Smooth muscle cell of the brain vasculature (primary cell): ENCODE results near the gene HSFX3.
"Not testable (repeated sequence)": the region's sequence is repeated elsewhere in the genome, so short reads cannot be mapped to it uniquely, and the experiment has no call there.

Experiments used
- DNase-seq: peaks from one replicate; pipeline ENCODE4 v3.0.0-alpha.2; 2012; ENCODE audit warnings: low read depth, low spot score

HSFX3 gene

GRCh38 chrX:149517308-149517707, 32.4 kb downstream of the HSFX3 start:
- DNase-seq = no peak

DNA sequence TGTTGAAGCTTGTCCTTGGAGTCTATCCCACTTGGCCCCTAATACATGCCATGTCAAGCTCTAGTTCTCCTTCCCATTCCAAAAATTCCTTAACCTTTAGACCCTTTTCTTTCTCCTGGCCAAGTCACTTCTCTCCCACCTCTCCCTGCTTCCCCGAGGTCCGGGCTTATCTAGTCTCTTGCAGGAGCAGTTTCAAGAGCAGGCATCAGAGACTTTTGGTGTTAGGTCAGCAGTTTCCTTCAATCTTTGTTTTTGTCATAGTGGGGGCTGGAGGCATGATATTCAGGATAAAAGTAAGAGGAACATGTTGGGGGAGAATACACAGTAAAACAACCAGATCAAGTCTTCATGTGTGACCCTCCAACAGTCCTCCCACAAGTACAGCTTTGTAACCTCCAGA, 33.1 kb downstream of the HSFX3 start:
- no peak for DNase-seq

GRCh38 chrX:149515954-149516602, 33.6 kb downstream of the HSFX3 start:
- DNase-seq = no peak

- DNase-seq = no peak
Measured at GRCh38 chrX:149513825-149514428, 35.8 kb downstream of the HSFX3 start.

DNA sequence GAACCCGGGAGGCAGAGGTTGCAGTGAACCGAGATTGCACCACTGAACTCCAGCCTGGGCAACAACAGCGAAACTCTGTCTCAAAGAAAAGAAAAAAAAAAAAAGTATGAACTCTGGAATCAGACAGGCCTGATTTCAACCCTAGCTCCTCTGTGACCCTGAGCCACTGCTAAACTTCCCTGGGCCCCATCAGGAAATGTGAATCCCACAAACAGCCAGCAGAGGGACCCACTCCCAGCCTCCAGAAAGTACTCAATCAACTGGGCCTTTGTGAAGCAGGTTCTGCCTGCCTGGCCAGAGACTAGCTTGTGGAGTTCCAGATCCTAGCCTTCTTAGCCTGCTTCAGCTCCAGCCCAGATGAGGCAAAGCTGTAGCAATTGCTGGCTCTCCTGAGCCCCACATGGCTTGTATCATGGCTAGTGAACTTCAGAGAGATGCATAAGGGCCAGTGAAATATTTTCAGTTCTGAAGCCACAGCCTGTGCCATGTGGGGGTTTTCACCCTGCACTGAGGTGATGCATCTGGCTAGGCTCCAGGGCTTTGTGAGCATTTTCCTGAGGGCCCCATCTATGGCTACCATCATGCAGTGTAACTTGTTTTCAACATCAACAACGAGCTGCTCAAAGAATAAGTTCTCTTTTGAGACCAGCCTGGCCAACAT, 37.4 kb downstream of the HSFX3 start:
- DNase-seq = no peak

- no peak for DNase-seq
Measured at GRCh38 chrX:149511081-149511480, 38.6 kb downstream of the HSFX3 start.

DNA sequence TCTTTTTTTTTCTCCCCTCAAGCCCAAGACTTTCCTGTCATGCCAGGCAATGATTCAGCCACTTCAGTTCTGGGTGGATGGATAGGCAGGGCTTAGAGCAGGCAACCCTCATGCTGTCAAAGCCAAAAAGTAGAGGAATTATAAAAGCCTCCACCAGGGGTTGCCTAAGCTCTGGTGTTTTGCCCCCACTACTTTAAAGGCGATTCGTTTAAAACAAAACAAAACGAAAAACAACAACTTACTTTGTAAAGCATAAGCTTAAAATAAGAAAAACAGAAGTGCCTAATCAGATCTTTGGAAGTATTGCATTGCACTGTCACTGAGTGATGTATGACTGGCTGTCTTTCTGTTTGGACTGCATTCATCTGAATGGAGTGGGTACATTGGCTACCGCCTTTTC, 39.3 kb downstream of the HSFX3 start:
- no peak for DNase-seq

DNA sequence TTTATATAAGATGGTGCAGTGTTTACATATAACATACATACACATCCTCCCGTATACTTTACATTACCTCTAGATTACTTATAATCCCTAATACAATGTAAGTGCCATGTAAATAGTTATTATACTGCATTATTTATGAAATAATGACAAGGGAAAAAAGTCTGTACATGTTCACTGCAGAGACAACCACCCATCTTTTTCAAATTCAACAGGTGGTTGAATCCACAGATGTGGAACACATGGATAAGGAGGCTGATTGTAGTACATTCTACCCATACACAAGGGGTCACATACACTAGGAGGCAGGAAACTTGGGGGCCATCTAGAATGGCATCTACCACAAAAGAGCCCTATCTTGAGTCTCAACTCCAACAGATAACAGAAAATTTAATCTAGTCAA, 41.3 kb downstream of the HSFX3 start:
- DNase-seq = no peak

- no peak for DNase-seq
Measured at GRCh38 chrX:149506349-149506748, 43.4 kb downstream of the HSFX3 start.

- DNase-seq = no peak
Measured at GRCh38 chrX:149505671-149506070, 44.1 kb downstream of the HSFX3 start.

- DNase-seq = peak; percentile 41
Measured at GRCh38 chrX:149504915-149505651, 44.6 kb downstream of the HSFX3 start, which contains the start of gene IDS. Gene IDS (minus strand): TSS chrX:149505306. CDS start chrX:149505137, 169 bp downstream.

DNA sequence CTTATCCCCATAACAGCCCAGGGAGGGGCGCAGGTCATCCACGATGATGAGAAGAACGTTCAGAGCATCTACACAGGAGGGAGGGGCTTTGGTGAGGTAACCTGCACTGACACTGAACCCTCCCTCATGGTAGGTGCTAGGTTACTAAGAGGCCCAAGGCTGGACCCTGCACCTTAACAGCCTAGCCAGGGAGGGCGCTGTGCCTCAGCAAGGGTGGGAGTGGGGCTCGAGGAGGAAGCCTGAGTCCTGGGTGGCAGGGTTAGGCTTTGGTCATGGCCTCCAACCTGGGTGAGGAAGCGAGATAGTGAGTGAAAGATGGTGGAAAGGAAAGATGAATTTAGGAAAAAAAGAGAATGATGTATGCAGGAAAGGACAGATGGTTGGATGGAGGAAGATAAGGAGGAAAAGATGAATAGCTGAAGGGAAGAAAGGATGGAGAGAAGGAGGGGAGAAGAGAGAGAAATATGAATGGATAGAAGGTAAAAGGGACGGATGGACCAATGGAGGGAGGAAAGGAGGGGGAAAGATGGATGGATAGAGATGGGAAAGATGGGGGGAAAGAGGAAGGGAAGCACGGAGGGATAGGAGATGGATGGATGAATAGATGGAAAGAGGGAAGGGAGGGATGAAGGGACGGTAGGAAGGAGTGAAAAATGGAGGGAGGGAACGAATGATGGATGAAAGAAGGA, 45.4 kb downstream of the HSFX3 start:
- DNase-seq = no peak

DNA sequence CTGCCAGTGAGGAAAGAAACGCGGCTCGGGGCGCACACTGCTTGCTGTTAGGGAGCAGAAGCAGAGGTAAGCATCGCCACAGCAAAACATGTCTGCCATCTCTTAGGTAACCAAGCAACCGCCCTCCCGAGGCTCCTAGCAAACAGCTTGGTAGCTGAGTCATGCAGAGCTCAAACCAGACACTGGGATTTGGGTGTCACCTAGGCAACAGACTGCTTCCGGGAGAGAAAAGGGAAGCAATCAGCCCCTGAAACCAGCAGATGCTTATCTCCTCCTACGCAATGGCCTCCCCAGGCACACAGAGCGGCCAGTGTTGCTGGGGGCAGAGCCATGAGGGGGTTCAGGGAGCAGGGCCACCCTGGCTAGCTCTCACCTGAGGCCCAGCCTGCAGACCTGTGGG, 46.3 kb downstream of the HSFX3 start:
- DNase-seq = not testable (repeated sequence)

- DNase-seq = not testable (repeated sequence)
Measured at GRCh38 chrX:149502923-149503322, 46.8 kb downstream of the HSFX3 start.

DNA sequence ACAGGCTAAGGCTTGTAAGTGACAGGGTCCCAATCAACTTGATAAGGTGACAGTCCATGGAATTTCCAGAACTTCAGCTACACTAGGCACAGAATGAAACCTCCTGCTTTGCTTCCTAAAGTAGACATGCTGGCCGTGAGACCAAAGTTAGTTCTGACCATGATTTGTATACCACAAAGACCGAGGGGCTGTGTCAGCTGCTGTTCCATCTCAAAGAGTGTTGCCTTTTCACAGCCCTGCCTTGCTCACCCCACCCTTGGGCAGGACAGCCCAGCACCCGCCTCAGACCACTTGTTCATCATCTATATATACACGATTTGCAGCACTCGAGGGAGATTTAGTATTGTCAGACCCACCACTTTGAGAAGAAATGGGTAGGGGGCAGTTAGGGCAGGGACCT, 50.0 kb downstream of the HSFX3 start:
- DNase-seq = no peak

DNA sequence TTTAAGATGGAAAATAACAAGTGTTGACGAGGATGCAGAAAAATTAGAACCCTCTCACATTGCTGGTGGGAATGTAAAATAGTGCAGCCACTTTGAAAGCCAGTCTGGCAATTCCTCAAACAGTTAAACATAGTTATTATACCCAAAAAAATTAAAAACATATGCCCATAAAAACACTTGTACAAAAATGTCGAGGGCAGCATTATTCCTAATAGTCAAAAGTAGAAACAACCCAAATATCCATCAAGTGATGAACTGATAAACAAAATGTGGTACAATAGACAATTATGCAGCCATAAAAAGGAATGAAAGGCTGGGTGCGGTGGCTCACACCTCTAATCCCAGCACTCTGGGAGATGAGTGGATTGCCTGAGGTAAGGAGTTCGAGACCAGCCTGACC, 51.0 kb downstream of the HSFX3 start:
- DNase-seq = no peak
